ENCODE results near the gene ERH.
"Not testable (repeated sequence)": the region's sequence is repeated elsewhere in the genome, so short reads cannot be mapped to it uniquely, and the experiment has no call there.

The ERH gene

GRCh38 chr14:69398818-69399210 is 715 bp upstream of the ERH start:
- Histone ChIP-seq H3K27me3 (ENCODE audit: insufficient read depth, low read length) (no peaks in the 10 kb centered on the region), H3K4me3 (ENCODE audit: low read depth, low read length) (peak overlapping the region; percentile 96), H3K4me1 (ENCODE audit: control insufficient read depth, insufficient read depth, low read length, unreplicated experiment) (peaks cover 33% of the 10 kb centered on the region), H3K27ac (ENCODE audit: low read depth, low read length) (peak overlapping the region; percentile 93), H2AFZ (ENCODE audit: low read length, unreplicated experiment) (peak overlapping the region; percentile 47), H3K79me2 (ENCODE audit: control insufficient read depth, insufficient read depth, low read length, unreplicated experiment) (peaks cover 91% of the 10 kb centered on the region), H3K36me3 (ENCODE audit: insufficient read depth, low read length) (peaks cover 36% of the 10 kb centered on the region)

- Histone ChIP-seq H3K36me3 (ENCODE audit: insufficient read depth, low read length) (peaks cover 52% of the 10 kb centered on the region), H3K4me1 (ENCODE audit: control insufficient read depth, insufficient read depth, low read length, unreplicated experiment) (peaks cover 31% of the 10 kb centered on the region), H3K4me3 (ENCODE audit: low read depth, low read length) (peak overlapping the region; percentile 96), H2AFZ (ENCODE audit: low read length, unreplicated experiment) (no peak overlapping the region), H3K27ac (ENCODE audit: low read depth, low read length) (no peak overlapping the region; the same call in 1 of the 2 replicates), H3K79me2 (ENCODE audit: control insufficient read depth, insufficient read depth, low read length, unreplicated experiment) (peaks cover 93% of the 10 kb centered on the region), H3K27me3 (ENCODE audit: insufficient read depth, low read length) (no peaks in the 10 kb centered on the region)
Measured at GRCh38 chr14:69395929-69396328, 2.2 kb downstream of the ERH start.

GRCh38 chr14:69392481-69392880 is 5.6 kb downstream of the ERH start:
- H3K79me2 ChIP-seq (ENCODE audit: control insufficient read depth, insufficient read depth, low read length, unreplicated experiment): peaks cover 96% of the 10 kb centered on the region
- peaks cover 56% of the 10 kb centered on the region for H3K36me3 ChIP-seq (ENCODE audit: insufficient read depth, low read length)
- no peak overlapping the region for H2AFZ ChIP-seq (ENCODE audit: low read length, unreplicated experiment)
- H3K27ac ChIP-seq (ENCODE audit: low read depth, low read length): no peak overlapping the region
- H3K4me3 ChIP-seq (ENCODE audit: low read depth, low read length): no peak overlapping the region
- no peaks in the 10 kb centered on the region for H3K27me3 ChIP-seq (ENCODE audit: insufficient read depth, low read length)
- peaks cover 16% of the 10 kb centered on the region for H3K4me1 ChIP-seq (ENCODE audit: control insufficient read depth, insufficient read depth, low read length, unreplicated experiment)

- H3K27me3 ChIP-seq (ENCODE audit: insufficient read depth, low read length); H3K4me3 ChIP-seq (ENCODE audit: low read depth, low read length); H2AFZ ChIP-seq (ENCODE audit: low read length, unreplicated experiment); H3K27ac ChIP-seq (ENCODE audit: low read depth, low read length): not testable (repeated sequence)
- Histone ChIP-seq H3K36me3 (ENCODE audit: insufficient read depth, low read length) (peaks cover 61% of the 10 kb centered on the region), H3K4me1 (ENCODE audit: control insufficient read depth, insufficient read depth, low read length, unreplicated experiment) (peaks cover 11% of the 10 kb centered on the region), H3K79me2 (ENCODE audit: control insufficient read depth, insufficient read depth, low read length, unreplicated experiment) (peaks cover 94% of the 10 kb centered on the region)
Measured at GRCh38 chr14:69391400-69391799, 6.7 kb downstream of the ERH start.

- Histone ChIP-seq H3K27ac (ENCODE audit: low read depth, low read length) (no peak overlapping the region), H2AFZ (ENCODE audit: low read length, unreplicated experiment) (no peak overlapping the region), H3K27me3 (ENCODE audit: insufficient read depth, low read length) (no peaks in the 10 kb centered on the region), H3K4me3 (ENCODE audit: low read depth, low read length) (no peak overlapping the region), H3K79me2 (ENCODE audit: control insufficient read depth, insufficient read depth, low read length, unreplicated experiment) (peaks cover 90% of the 10 kb centered on the region), H3K36me3 (ENCODE audit: insufficient read depth, low read length) (peaks cover 50% of the 10 kb centered on the region), H3K4me1 (ENCODE audit: control insufficient read depth, insufficient read depth, low read length, unreplicated experiment) (peaks cover under 1% of the 10 kb centered on the region)
Measured at GRCh38 chr14:69387311-69387710, 10.8 kb downstream of the ERH start.

- peaks cover 57% of the 10 kb centered on the region for H3K36me3 ChIP-seq (ENCODE audit: insufficient read depth, low read length)
- H3K4me3 ChIP-seq (ENCODE audit: low read depth, low read length): no peak overlapping the region
Measured at GRCh38 chr14:69378274-69378673, 19.8 kb downstream of the ERH start.

GRCh38 chr14:69376439-69376838 is 21.7 kb downstream of the ERH start:
- Histone ChIP-seq H3K79me2 (ENCODE audit: control insufficient read depth, insufficient read depth, low read length, unreplicated experiment) (peaks cover 3% of the 10 kb centered on the region), H3K27me3 (ENCODE audit: insufficient read depth, low read length) (no peaks in the 10 kb centered on the region), H3K27ac (ENCODE audit: low read depth, low read length) (peak overlapping the region; percentile 59), H2AFZ (ENCODE audit: low read length, unreplicated experiment) (no peak overlapping the region), H3K4me3 (ENCODE audit: low read depth, low read length) (no peak overlapping the region), H3K36me3 (ENCODE audit: insufficient read depth, low read length) (peaks cover 57% of the 10 kb centered on the region), H3K4me1 (ENCODE audit: control insufficient read depth, insufficient read depth, low read length, unreplicated experiment) (peaks cover 8% of the 10 kb centered on the region)

More at GRCh38 chr14:69378274-69378673, 19.8 kb downstream of the ERH start:
- Histone ChIP-seq H3K79me2 (ENCODE audit: control insufficient read depth, insufficient read depth, low read length, unreplicated experiment) (peaks cover 17% of the 10 kb centered on the region), H3K4me1 (ENCODE audit: control insufficient read depth, insufficient read depth, low read length, unreplicated experiment) (peaks cover 8% of the 10 kb centered on the region), H3K27me3 (ENCODE audit: insufficient read depth, low read length) (no peaks in the 10 kb centered on the region), H2AFZ (ENCODE audit: low read length, unreplicated experiment) (no peak overlapping the region), H3K27ac (ENCODE audit: low read depth, low read length) (no peak overlapping the region)

GRCh38 chr14:69375722-69376121 is 22.4 kb downstream of the ERH start:
- Histone ChIP-seq H3K4me1 (ENCODE audit: control insufficient read depth, insufficient read depth, low read length, unreplicated experiment) (peaks cover 8% of the 10 kb centered on the region), H3K27me3 (ENCODE audit: insufficient read depth, low read length) (no peaks in the 10 kb centered on the region), H3K27ac (ENCODE audit: low read depth, low read length) (peak overlapping the region; percentile 59; the same call in 1 of the 2 replicates), H3K36me3 (ENCODE audit: insufficient read depth, low read length) (peaks cover 53% of the 10 kb centered on the region), H3K4me3 (ENCODE audit: low read depth, low read length) (no peak overlapping the region), H3K79me2 (ENCODE audit: control insufficient read depth, insufficient read depth, low read length, unreplicated experiment) (peaks cover 3% of the 10 kb centered on the region), H2AFZ (ENCODE audit: low read length, unreplicated experiment) (no peak overlapping the region)

- Histone ChIP-seq H3K79me2 (ENCODE audit: control insufficient read depth, insufficient read depth, low read length, unreplicated experiment) (peaks cover 3% of the 10 kb centered on the region), H2AFZ (ENCODE audit: low read length, unreplicated experiment) (no peak overlapping the region), H3K36me3 (ENCODE audit: insufficient read depth, low read length) (peaks cover 49% of the 10 kb centered on the region), H3K27me3 (ENCODE audit: insufficient read depth, low read length) (no peaks in the 10 kb centered on the region), H3K4me3 (ENCODE audit: low read depth, low read length) (no peak overlapping the region), H3K27ac (ENCODE audit: low read depth, low read length) (no peak overlapping the region), H3K4me1 (ENCODE audit: control insufficient read depth, insufficient read depth, low read length, unreplicated experiment) (peaks cover 8% of the 10 kb centered on the region)
Measured at GRCh38 chr14:69375182-69375581, 22.9 kb downstream of the ERH start.

GRCh38 chr14:69374235-69374634 is 23.9 kb downstream of the ERH start:
- Histone ChIP-seq H3K27me3 (ENCODE audit: insufficient read depth, low read length) (no peaks in the 10 kb centered on the region), H2AFZ (ENCODE audit: low read length, unreplicated experiment) (no peak overlapping the region), H3K36me3 (ENCODE audit: insufficient read depth, low read length) (peaks cover 41% of the 10 kb centered on the region), H3K4me3 (ENCODE audit: low read depth, low read length) (no peak overlapping the region), H3K4me1 (ENCODE audit: control insufficient read depth, insufficient read depth, low read length, unreplicated experiment) (peaks cover 8% of the 10 kb centered on the region), H3K79me2 (ENCODE audit: control insufficient read depth, insufficient read depth, low read length, unreplicated experiment) (peaks cover 2% of the 10 kb centered on the region), H3K27ac (ENCODE audit: low read depth, low read length) (no peak overlapping the region)

GRCh38 chr14:69373104-69373503 is 25.0 kb downstream of the ERH start:
- no peak overlapping the region for H3K4me3 ChIP-seq (ENCODE audit: low read depth, low read length)
- peaks cover 8% of the 10 kb centered on the region for H3K4me1 ChIP-seq (ENCODE audit: control insufficient read depth, insufficient read depth, low read length, unreplicated experiment)
- H3K79me2 ChIP-seq (ENCODE audit: control insufficient read depth, insufficient read depth, low read length, unreplicated experiment): no peaks in the 10 kb centered on the region
- H3K27ac ChIP-seq (ENCODE audit: low read depth, low read length): no peak overlapping the region
- peaks cover 37% of the 10 kb centered on the region for H3K36me3 ChIP-seq (ENCODE audit: insufficient read depth, low read length)
- H3K27me3 ChIP-seq (ENCODE audit: insufficient read depth, low read length): no peaks in the 10 kb centered on the region
- no peak overlapping the region for H2AFZ ChIP-seq (ENCODE audit: low read length, unreplicated experiment)
